Measurements from ENCODE around the gene MARCHF5. TPM values are rescaled to one million over a fixed set of nuclear protein-coding genes. Genes with fewer than 3 reads are reported as not detected.
A peak's percentile ranks its signal among the peaks of the same experiment; 100 is the strongest.

The MARCHF5 gene
- total and polyA plus RNA-seq, 2 donors (not counting 1 experiment from before 2014, with no cell fraction given): 7.2 to 25.9 TPM

- Mint-ChIP-seq H3K4me1 (peaks cover 34% of the 10 kb centered on the region), H3K9me3 (ENCODE audit: insufficient read depth) (no peaks in the 10 kb centered on the region), H3K4me3 (peak overlapping the region; percentile 95), H3K27ac (peak overlapping the region; percentile 91), H3K27me3 (no peaks in the 10 kb centered on the region)
- CTCF ChIA-PET: interaction anchor here (1.1 to 3.4 kb wide), 12 partner anchors 13 to 379 kb away, joined by 3 to 41 read pairs (median 4); partner anchors contain the start of gene IDE
- Histone ChIP-seq H4K20me1 (ENCODE audit: control insufficient read depth, insufficient read depth, low read length, poor library complexity, severe bottlenecking) (peaks cover 15% of the 10 kb centered on the region), H3K27ac (ENCODE audit: low read length in 2 of 2) (peak overlapping the region; percentile 62 to 88), H3K79me2 (ENCODE audit: control insufficient read depth, insufficient read depth, low read length) (peaks cover 85% of the 10 kb centered on the region), H2AFZ (ENCODE audit: insufficient read depth, low read depth, low read length, poor library complexity, severe bottlenecking) (peak overlapping the region; percentile 100), H3K27me3 (replicated peaks in 1 of 4; ENCODE audit: control extremely low read depth in 1 of 4, control insufficient read depth in 3 of 4, insufficient read depth in 4 of 4, low read length in 3 of 4) (no peaks in the 10 kb centered on the region), H3K9me3 (ENCODE audit: control extremely low read depth in 1 of 3, control insufficient read depth in 2 of 3, insufficient read depth in 1 of 3, low read length in 2 of 3) (no peaks in the 10 kb centered on the region), H3K4me1 (ENCODE audit: control insufficient read depth in 2 of 2, insufficient read depth in 2 of 2, low read length in 2 of 2) (peaks cover 14 to 25% of the 10 kb centered on the region in 2 donors), H3K9ac (ENCODE audit: low read length) (peak overlapping the region; percentile 99), H3K4me2 (replicated peaks; ENCODE audit: low read depth, low read length, poor library complexity, severe bottlenecking) (peak overlapping the region; percentile 98), H3K36me3 (replicated peaks in 1 of 2; ENCODE audit: control extremely low read depth in 1 of 2, control insufficient read depth in 1 of 2, extremely low read depth in 1 of 2, insufficient read depth in 2 of 2, low read length in 1 of 2) (peaks cover 3% of the 10 kb centered on the region in 2 experiments), H3K4me3 (ENCODE audit: control extremely low read depth in 1 of 5, extremely low read depth in 1 of 5, insufficient read depth in 1 of 5, low read depth in 2 of 5, low read length in 4 of 5) (peak overlapping the region; percentile 46 to 99 (median 85))
- TF ChIP-seq CTCF (IDR thresholded peaks at IDR 0.05) (no peak), EZH2 (IDR thresholded peaks at IDR 0.05; ENCODE audit: borderline replicate concordance, insufficient read depth, low read depth, low read length, poor library complexity, severe bottlenecking) (no peak)
- POLR2A ChIA-PET: interaction anchor here (0.6 to 1.1 kb wide), 6 partner anchors 52 to 1390 kb away, joined by 3 to 7 read pairs (median 4); partner anchors contain the start of gene IDE
- WGBS (ENCODE audit: insufficient coverage): 0% methylated on average over 5 of the region's 10 CpGs
- DNase-seq: no peak
- ATAC-seq (ENCODE audit: low read depth): no peak
- intact Hi-C loops (cut with micrococcal nuclease): loop anchor here (1.0 to 10.0 kb wide), 10 partner anchors 51 to 1411 kb away; partner anchors contain the start of genes BTAF1, CEP55, EXOC6 and FRA10AC1
Measured at GRCh38 chr10:92291616-92291865, 574 bp downstream of the MARCHF5 start.
